GM12864 (cell line): Measurements from ENCODE around the gene CALCR.

ENCODE experiments used
- DNase-seq: peaks from one replicate; pipeline ENCODE4 v3.0.0-alpha.2; 2011; ENCODE audit warnings: low read depth
- H3K4me3 ChIP-seq: 2 replicates; pipeline ENCODE4 v1.5.1; 2011; ENCODE audit warnings: mild to moderate bottlenecking, low read depth, low read length, control low read depth
- TF ChIP-seq, protein P1 (sequence below): IDR thresholded peaks from 2 replicates; pipeline ENCODE4 v1.5.1; 2011; ENCODE audit warnings: low read depth, mild to moderate bottlenecking, moderate library complexity, low read length, control low read depth, inconsistent platforms; ENCODE audit errors: missing control alignments

Gene CALCR

DNA sequence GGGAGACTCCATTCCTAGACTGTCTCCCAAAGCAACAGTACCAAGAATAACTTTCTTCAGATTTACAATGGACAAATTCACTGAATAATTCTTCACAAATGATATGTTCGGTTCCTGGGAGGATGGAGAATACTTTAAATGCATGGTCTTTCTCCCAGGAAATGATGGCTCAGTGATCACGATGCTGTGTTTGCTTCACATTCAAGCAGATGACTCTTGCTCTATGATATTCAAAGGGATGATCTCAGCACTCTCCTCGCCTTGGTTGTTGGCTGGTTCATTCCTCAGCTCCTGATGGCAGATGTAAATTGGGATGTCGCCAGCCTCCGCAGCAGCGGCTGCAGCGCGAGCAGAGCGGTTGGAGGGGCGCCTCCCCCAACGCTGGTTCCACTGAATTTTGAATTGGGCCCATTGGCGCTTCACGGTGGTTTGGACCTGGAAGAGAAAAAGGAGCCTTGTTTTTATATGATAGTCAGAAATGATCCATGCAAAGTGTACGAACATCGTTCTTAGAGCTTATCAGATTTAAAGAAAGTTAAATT, 148.3 kb downstream of the CALCR start:
- DNase-seq: no peak
- TF ChIP-seq, protein P1, sequence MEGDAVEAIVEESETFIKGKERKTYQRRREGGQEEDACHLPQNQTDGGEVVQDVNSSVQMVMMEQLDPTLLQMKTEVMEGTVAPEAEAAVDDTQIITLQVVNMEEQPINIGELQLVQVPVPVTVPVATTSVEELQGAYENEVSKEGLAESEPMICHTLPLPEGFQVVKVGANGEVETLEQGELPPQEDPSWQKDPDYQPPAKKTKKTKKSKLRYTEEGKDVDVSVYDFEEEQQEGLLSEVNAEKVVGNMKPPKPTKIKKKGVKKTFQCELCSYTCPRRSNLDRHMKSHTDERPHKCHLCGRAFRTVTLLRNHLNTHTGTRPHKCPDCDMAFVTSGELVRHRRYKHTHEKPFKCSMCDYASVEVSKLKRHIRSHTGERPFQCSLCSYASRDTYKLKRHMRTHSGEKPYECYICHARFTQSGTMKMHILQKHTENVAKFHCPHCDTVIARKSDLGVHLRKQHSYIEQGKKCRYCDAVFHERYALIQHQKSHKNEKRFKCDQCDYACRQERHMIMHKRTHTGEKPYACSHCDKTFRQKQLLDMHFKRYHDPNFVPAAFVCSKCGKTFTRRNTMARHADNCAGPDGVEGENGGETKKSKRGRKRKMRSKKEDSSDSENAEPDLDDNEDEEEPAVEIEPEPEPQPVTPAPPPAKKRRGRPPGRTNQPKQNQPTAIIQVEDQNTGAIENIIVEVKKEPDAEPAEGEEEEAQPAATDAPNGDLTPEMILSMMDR: no peak
- H3K4me3 ChIP-seq: no peak overlapping the region

DNA sequence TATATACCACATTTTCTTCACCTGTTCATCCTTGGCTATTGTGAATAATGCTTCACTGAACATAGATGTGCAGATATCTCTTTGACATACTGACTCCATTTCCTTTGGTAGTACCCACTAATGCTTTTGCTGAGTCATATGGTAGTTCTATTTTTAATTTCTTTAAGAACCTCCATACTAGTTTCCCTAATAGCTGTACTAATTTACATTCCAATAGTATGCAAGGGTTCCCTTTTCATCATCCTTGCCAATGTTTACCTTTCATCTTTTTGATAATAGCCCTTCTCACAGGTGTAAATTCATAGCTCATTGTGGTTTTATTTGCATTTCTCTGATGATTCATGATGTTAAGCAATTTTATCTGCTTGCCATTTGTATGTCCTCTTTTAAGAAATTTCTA, 159.9 kb downstream of the CALCR start:
- no peak overlapping the region for H3K4me3 ChIP-seq
- TF ChIP-seq, protein P1: no peak
- no peak for DNase-seq

DNA sequence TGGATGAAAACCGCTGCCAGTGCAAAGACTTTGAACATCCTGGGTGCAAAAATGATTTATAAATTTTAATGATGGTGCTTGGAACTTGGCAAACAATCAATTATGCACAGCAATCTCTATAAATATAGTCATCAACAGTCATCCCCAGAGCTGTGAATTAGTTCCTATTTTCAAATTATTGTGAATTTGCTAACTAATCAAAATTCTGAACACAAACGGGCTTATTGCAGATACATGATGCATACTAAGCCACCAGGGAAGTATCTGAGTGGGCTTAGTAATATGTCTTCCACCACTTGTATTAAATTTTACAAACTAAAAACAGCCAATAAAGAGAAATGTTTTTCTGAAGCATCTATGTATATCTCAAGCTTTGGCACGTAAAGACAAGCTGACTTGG, 165.2 kb downstream of the CALCR start:
- TF ChIP-seq, protein P1: no peak
- DNase-seq: no peak
- H3K4me3 ChIP-seq: no peak overlapping the region

DNA sequence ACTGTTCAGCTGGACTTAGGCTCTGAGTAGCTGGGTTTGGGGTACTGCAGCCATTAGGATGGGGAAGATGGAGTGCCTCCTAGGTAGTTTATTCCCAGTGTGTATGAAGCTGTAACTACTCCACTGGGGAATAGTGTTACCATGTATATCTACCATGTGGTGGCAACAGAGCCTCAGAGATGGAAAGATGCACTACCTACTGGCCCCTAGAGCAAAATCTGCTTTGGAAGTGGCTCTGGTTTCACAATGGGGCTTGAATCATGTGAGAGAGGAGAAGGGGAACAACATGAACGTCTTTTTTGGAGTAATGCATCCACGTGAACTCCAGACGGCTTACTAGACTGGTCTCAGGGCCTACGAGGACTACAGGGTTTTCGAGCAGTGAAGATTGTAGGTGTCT, 167.3 kb downstream of the CALCR start:
- TF ChIP-seq, protein P1: no peak
- no peak overlapping the region for H3K4me3 ChIP-seq
- no peak for DNase-seq

DNA sequence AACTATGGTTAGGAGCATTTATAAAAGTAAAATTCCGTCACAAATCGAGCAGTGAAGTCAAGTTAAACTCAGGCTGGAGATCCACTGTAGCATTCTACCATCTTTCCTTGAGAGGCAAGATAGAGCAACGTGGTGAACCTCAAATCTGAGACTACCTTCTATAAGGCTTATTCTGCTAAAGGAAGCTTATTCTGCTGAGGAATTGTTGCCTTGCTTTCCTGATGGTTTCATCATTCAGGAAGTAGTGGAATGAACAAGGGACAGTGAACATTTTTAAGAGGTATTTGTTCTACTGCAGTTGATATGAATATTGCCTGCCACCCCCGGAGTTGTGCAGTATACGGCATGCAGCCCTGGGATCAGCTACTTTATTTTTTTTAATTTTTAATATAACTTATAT, 171.6 kb downstream of the CALCR start:
- H3K4me3 ChIP-seq: no peak overlapping the region
- TF ChIP-seq, protein P1: no peak
- DNase-seq: no peak

DNA sequence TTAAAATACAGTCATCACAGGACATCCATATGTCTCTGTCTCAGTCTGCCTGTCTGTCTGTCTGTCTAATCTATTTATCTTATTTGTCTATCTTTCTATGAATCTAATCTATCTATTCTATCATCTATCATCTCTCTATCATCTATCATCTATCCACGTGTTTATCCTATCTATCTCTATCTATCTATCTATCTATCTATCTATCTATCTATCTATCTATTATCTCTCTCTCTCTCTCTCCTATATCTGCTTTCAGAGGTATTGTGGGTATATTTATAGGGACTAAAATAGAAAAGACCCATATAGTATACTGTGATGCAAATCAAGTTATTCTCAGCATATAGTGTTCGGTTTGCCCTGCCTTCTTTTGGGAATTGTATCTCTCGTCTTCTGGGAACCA, 174.9 kb downstream of the CALCR start:
- TF ChIP-seq, protein P1: no peak
- DNase-seq: no peak
- H3K4me3 ChIP-seq: no peak overlapping the region

DNA sequence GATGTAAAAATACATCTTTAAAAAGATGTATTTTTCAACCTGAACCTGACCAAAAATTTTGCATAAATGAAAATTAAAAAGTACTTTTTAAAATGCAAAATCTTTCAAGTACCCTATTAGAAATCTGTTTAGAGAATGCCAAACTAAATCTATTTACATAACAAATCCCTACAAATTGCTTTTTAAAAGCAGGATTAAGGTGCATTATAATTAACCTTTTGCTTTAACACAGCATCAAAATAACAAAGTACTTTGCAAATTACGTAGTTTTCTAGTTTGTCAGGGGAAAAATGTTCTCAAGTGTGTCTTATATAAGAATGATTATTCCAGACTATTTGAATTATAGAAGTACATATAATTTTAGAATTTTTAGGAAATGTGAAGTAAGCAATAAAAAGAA, 181.5 kb downstream of the CALCR start:
- TF ChIP-seq, protein P1: no peak
- DNase-seq: no peak
- no peak overlapping the region for H3K4me3 ChIP-seq
